Measurements from ENCODE around the gene ZRSR2.

Gene ZRSR2

GRCh38 chrX:15786915-15787314 is 3.4 kb upstream of the ZRSR2 start:
- peaks cover 0 to 12% (median 4%) of the 10 kb centered on the region in 4 donors for H3K4me1 ChIP-seq
- no peak for DNase-seq
- TF ChIP-seq, protein P1, sequence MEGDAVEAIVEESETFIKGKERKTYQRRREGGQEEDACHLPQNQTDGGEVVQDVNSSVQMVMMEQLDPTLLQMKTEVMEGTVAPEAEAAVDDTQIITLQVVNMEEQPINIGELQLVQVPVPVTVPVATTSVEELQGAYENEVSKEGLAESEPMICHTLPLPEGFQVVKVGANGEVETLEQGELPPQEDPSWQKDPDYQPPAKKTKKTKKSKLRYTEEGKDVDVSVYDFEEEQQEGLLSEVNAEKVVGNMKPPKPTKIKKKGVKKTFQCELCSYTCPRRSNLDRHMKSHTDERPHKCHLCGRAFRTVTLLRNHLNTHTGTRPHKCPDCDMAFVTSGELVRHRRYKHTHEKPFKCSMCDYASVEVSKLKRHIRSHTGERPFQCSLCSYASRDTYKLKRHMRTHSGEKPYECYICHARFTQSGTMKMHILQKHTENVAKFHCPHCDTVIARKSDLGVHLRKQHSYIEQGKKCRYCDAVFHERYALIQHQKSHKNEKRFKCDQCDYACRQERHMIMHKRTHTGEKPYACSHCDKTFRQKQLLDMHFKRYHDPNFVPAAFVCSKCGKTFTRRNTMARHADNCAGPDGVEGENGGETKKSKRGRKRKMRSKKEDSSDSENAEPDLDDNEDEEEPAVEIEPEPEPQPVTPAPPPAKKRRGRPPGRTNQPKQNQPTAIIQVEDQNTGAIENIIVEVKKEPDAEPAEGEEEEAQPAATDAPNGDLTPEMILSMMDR (IDR thresholded peaks at IDR 0.05), result no peak
- H3K27ac ChIP-seq, result no peak overlapping the region
- intact Hi-C loops (cut with DNase I; ENCODE audit: low total_unique reads), result no loop called here
- peaks cover 0 to 29% (median 15%) of the 10 kb centered on the region in 3 donors for H3K36me3 ChIP-seq
- H3K4me3 ChIP-seq, result no peak overlapping the region
- no peaks in the 10 kb centered on the region for H3K27me3 ChIP-seq
- H3K9me3 ChIP-seq, result no peaks in the 10 kb centered on the region

DNA sequence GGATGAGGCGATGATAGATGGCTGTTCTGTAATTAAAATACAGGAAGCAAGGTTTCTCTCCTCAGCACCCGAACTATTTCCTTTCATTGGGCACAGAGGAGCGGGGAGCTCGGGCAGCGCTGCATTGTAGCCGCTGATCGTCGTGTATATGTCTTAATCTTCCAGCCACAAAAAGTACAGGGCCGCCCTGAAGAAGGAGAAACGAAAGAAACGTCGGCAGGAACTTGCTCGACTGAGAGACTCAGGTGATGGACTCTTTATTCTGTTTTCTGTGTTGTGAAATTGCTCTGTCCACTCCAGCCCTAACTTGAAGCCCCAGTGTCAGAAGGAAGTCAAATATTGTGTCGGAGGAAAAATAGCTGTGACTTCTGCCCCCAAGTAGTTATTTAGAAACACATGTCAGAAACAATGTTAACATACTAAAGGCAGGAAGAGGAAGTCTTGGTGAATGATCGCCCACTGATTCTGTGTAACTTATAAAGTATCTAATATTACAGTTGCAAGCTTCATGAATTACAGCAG is 546 bp downstream of the ZRSR2 start:
- intact Hi-C loops (cut with DNase I; ENCODE audit: low total_unique reads), result loop anchor here (5.0 kb wide), 1 partner anchor 109 kb away; no protein-coding TSS in a partner anchor
- H3K27me3 ChIP-seq, result no peaks in the 10 kb centered on the region
- H3K36me3 ChIP-seq, result peaks cover 0 to 13% (median under 1%) of the 10 kb centered on the region in 3 donors
- H3K4me1 ChIP-seq, result peaks cover 0 to 16% (median 6%) of the 10 kb centered on the region in 4 donors
- H3K27ac ChIP-seq, result peak overlapping the region; percentile 85 to 88
- peak overlapping the region; percentile 70 to 73 for H3K4me3 ChIP-seq
- TF ChIP-seq, protein P1 (IDR thresholded peaks at IDR 0.05), result no peak
- H3K9me3 ChIP-seq, result no peaks in the 10 kb centered on the region
- no peak for DNase-seq

GRCh38 chrX:15797707-15798106 is 7.4 kb downstream of the ZRSR2 start:
- intact Hi-C loops (cut with DNase I; ENCODE audit: low total_unique reads), result no loop called here
- no peaks in the 10 kb centered on the region for H3K4me1 ChIP-seq
- DNase-seq, result no peak
- no peak overlapping the region for H3K27ac ChIP-seq
- no peak overlapping the region for H3K4me3 ChIP-seq
- no peaks in the 10 kb centered on the region for H3K27me3 ChIP-seq
- no peaks in the 10 kb centered on the region for H3K9me3 ChIP-seq
- TF ChIP-seq, protein P1 (IDR thresholded peaks at IDR 0.05), result no peak
- H3K36me3 ChIP-seq, result peaks cover 0 to 42% (median 13%) of the 10 kb centered on the region in 3 donors

DNA sequence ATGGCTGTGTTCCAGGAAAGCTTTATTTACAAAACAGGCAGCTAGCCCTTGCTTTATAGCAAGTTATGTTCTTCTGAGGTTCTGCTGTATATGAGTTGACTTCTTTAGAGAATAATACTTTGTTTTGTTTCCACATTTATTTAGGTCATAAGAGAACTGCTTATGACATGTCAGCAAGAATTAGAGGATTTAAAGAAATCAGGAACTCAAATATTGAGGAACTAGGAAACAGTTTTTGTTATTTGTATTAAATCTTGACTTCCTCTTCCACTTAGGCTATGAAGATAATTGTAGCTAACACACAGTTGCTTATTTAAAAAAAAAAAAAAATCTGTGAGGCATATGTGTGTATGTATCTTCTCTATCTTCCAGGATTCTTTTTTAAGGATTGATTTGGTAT is 14.3 kb downstream of the ZRSR2 start:
- TF ChIP-seq, protein P1 (IDR thresholded peaks at IDR 0.05), result no peak
- intact Hi-C loops (cut with DNase I; ENCODE audit: low total_unique reads), result no loop called here
- H3K27ac ChIP-seq, result no peak overlapping the region

DNA sequence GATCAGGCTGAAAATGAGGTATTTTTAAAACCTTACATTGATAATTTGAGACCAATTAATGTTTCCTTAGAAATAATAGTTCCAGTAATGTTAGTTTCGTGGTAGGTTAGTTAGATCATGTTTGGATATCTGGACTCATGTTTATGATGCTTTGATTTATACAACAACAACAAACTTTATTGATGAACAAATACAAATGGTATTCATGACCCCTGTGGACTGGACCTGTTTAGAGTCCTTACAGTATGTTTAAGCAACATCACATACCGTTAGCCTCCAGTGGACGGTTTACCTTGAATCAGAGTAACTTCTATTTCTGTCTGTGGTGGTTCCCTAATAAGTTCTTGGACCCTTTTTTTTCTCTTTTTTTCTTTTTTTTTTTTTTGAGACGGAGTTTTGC is 18.0 kb downstream of the ZRSR2 start:
- Histone ChIP-seq H3K9me3 (no peaks in the 10 kb centered on the region), H3K4me3 (no peak overlapping the region), H3K36me3 (peaks cover 0 to 95% (median 74%) of the 10 kb centered on the region in 3 donors), H3K4me1 (no peaks in the 10 kb centered on the region), H3K27ac (no peak overlapping the region), H3K27me3 (no peaks in the 10 kb centered on the region)
- TF ChIP-seq, protein P1 (IDR thresholded peaks at IDR 0.05), result no peak
- intact Hi-C loops (cut with DNase I; ENCODE audit: low total_unique reads), result no loop called here
- DNase-seq, result no peak

More for the DNA sequence above, 14.3 kb downstream of the ZRSR2 start:
- no peaks in the 10 kb centered on the region for H3K4me1 ChIP-seq
- H3K9me3 ChIP-seq, result no peaks in the 10 kb centered on the region
- no peak overlapping the region for H3K4me3 ChIP-seq
- H3K36me3 ChIP-seq, result peaks cover 0 to 87% (median 50%) of the 10 kb centered on the region in 3 donors
- DNase-seq, result no peak
- no peaks in the 10 kb centered on the region for H3K27me3 ChIP-seq
